Endothelial cell of umbilical vein (primary cell): ENCODE data around the gene PLPP2. TPM values are rescaled to one million over a fixed set of nuclear protein-coding genes. Genes with fewer than 3 reads are reported as not detected.

ENCODE experiments used
- BruUV-seq: library from RNA; stranded (reverse); fragments of 400-500 nt; replicated peaks from 2 replicates; lab custom pipeline; 2021; lab: Mats Ljungman, UMichigan
- CTCF ChIA-PET: fragments of 300-600, 350-600 bp; sonication (Branson Sonifier 250); formaldehyde crosslinking; loops from one replicate; lab custom pipeline; 2021; ENCODE audit warnings: antibody characterized with exemption, inconsistent platforms; lab: Charles Lee
- POLR2A ChIA-PET: fragments of 300-600, 350-600 bp; sonication (Branson Sonifier 250); formaldehyde crosslinking; loops from one replicate; lab custom pipeline; 2021; ENCODE audit warnings: antibody characterized with exemption, inconsistent platforms; lab: Charles Lee
- DNase-seq: peaks from one replicate; pipeline ENCODE4 v3.0.0-alpha.2; 2011; ENCODE audit warnings: low read depth, low spot score
- FAIRE-seq: peaks from 2 replicates; lab custom pipeline; 2011; peaks lifted over from hg19 to GRCh38; lab: Jason Lieb, UNC
- H2AFZ ChIP-seq: 2 replicates; pipeline ENCODE4 v1.6.0; 2012; ENCODE audit warnings: low read depth, low read length, control low read depth, inconsistent platforms
- H3K27ac ChIP-seq: 2 replicates; pipeline ENCODE4 v1.5.1; 2011; ENCODE audit warnings: low read depth, mild to moderate bottlenecking, control low read depth, low read length, moderate library complexity; ENCODE audit not compliant: insufficient read depth
- H3K27me3 ChIP-seq, 2 experiments: 2 replicates each; pipeline versions ENCODE4 v1.6.0 to v1.6.1; 2011; ENCODE audit warnings: low read length in 2 of 2, mixed read lengths in 1 of 2; ENCODE audit not compliant: control insufficient read depth in 2 of 2, insufficient read depth in 2 of 2
- H3K36me3 ChIP-seq, 2 experiments: 2 replicates in 1 of 2; 3 replicates in 1 of 2; pipeline ENCODE4 v1.5.1; 2011; ENCODE audit warnings: low read length in 2 of 2, mild to moderate bottlenecking in 1 of 2, moderate library complexity in 1 of 2; ENCODE audit not compliant: control insufficient read depth in 2 of 2, insufficient read depth in 2 of 2; ENCODE audit errors: extremely low read depth in 1 of 2
- H3K4me1 ChIP-seq: 3 replicates; pipeline ENCODE4 v1.5.1; 2011; ENCODE audit warnings: mild to moderate bottlenecking, low read length; ENCODE audit not compliant: control insufficient read depth, insufficient read depth; ENCODE audit errors: extremely low read depth
- H3K4me2 ChIP-seq: 2 replicates; pipeline ENCODE4 v1.6.1; 2011; ENCODE audit warnings: low read length, control low read depth, mixed read lengths; ENCODE audit not compliant: insufficient read depth
- H3K4me3 ChIP-seq, 3 experiments: fragments of 200-600 bp in 1 of 3; sonication (generic), shearing (Covaris generic) in 1 of 3; replicated peaks in 1 of 3; 2 replicates each; pipeline ENCODE4 v1.5.1; 2011 to 2016; ENCODE audit warnings: control low read depth in 3 of 3, low read length in 3 of 3, mild to moderate bottlenecking in 2 of 3, inconsistent platforms in 1 of 3, low read depth in 1 of 3, moderate library complexity in 1 of 3; ENCODE audit not compliant: insufficient read depth in 1 of 3
- H3K79me2 ChIP-seq: 2 replicates; pipeline ENCODE4 v1.6.0; 2012; ENCODE audit warnings: low read length, inconsistent platforms; ENCODE audit not compliant: control insufficient read depth, insufficient read depth
- H3K9ac ChIP-seq: replicated peaks from 2 replicates; pipeline ENCODE3; 2011; ENCODE audit warnings: low read length, control low read depth; ENCODE audit not compliant: insufficient read depth; ENCODE audit errors: extremely low read depth
- H3K9me1 ChIP-seq: replicated peaks from 3 replicates; pipeline ENCODE4 v1.6.0; 2011; ENCODE audit warnings: mild to moderate bottlenecking, low read length; ENCODE audit not compliant: control insufficient read depth, insufficient read depth; ENCODE audit errors: extremely low read depth
- H3K9me3 ChIP-seq: replicated peaks from 2 replicates; pipeline ENCODE4 v1.5.1; 2012; ENCODE audit warnings: low read length, inconsistent platforms; ENCODE audit not compliant: control insufficient read depth, insufficient read depth
- H4K20me1 ChIP-seq: replicated peaks from 2 replicates; pipeline ENCODE3; 2011; ENCODE audit warnings: mild to moderate bottlenecking, low read length; ENCODE audit not compliant: control insufficient read depth, insufficient read depth; ENCODE audit errors: extremely low read depth
- EZH2 ChIP-seq: IDR thresholded peaks from 2 replicates; pipeline ENCODE4 v1.6.1; 2012; ENCODE audit warnings: borderline replicate concordance, low read depth, mild to moderate bottlenecking, moderate library complexity, low read length, inconsistent platforms; ENCODE audit not compliant: severe bottlenecking
- FOS ChIP-seq: IDR thresholded peaks from 2 replicates; pipeline ENCODE4 v1.6.1; 2011; ENCODE audit warnings: mild to moderate bottlenecking, low read length, moderate library complexity, borderline replicate concordance; ENCODE audit not compliant: insufficient read depth
- GATA2 ChIP-seq: IDR thresholded peaks from 2 replicates; pipeline ENCODE4 v1.7.0; 2011; ENCODE audit warnings: low read depth, mild to moderate bottlenecking, moderate library complexity, mixed read lengths, low read length; ENCODE audit not compliant: insufficient read length, insufficient read depth
- JUN ChIP-seq: IDR thresholded peaks from 2 replicates; pipeline ENCODE4 v1.6.1; 2011; ENCODE audit warnings: borderline replicate concordance, low read depth; ENCODE audit not compliant: insufficient read length, insufficient read depth
- MYC ChIP-seq: IDR thresholded peaks from one replicate; pipeline ENCODE4 v1.6.1; 2011; ENCODE audit warnings: mild to moderate bottlenecking, low read depth, low read length
- POLR2A ChIP-seq: IDR thresholded peaks from 2 replicates; pipeline ENCODE4 v1.6.1; 2012; ENCODE audit warnings: low read depth, mild to moderate bottlenecking, control low read depth, low read length
- dilution Hi-C: fragments of 300-500 bp; cut with MboI; formaldehyde crosslinking; loops from one replicate; pipeline ENCODE4 v1.15.0; 2019; ENCODE audit warnings: low sequenced_read_pairs; ENCODE audit not compliant: extremely low pct_ligation_motif_present
- intact Hi-C: fragments of 100-400 bp; cut with micrococcal nuclease; formaldehyde crosslinking; loops from one replicate; pipeline ENCODE4 v1.10.0; 2022
- polyA plus RNA-seq, 4 experiments: library from polyadenylated mRNA; depleted of rRNA in 3 of 4; stranded (reverse) in 3 of 4; unstranded in 1 of 4; fragments of >200 nt; gene quantifications; 2 replicates each; pipeline versions ENCODE4 v1.2.1 to v1.2.3, GENCODE V29; 2011 to 2012; ENCODE audit warnings: missing spikeins in 1 of 4
- total RNA-seq: library from RNA; stranded (reverse); gene quantifications from 2 replicates; pipeline ENCODE4 v1.2.3, GENCODE V29; 2021
- TF ChIP-seq, protein P1 (sequence below), 2 donors: IDR thresholded peaks; 1 replicate in 1 of 2; 2 replicates in 1 of 2; pipeline ENCODE4 v1.5.1; 2011; ENCODE audit warnings: low read length in 2 of 2, mild to moderate bottlenecking in 2 of 2, moderate library complexity in 2 of 2, control low read depth in 1 of 2, inconsistent platforms in 1 of 2, low read depth in 1 of 2; ENCODE audit not compliant: insufficient read depth in 1 of 2; ENCODE audit errors: extremely low read depth in 1 of 2

PLPP2 gene
- total and polyA plus RNA-seq, 2 donors (not counting 3 experiments of a cell fraction or from before 2014, with no cell fraction given) = 27.9 to 34.3 TPM

DNA sequence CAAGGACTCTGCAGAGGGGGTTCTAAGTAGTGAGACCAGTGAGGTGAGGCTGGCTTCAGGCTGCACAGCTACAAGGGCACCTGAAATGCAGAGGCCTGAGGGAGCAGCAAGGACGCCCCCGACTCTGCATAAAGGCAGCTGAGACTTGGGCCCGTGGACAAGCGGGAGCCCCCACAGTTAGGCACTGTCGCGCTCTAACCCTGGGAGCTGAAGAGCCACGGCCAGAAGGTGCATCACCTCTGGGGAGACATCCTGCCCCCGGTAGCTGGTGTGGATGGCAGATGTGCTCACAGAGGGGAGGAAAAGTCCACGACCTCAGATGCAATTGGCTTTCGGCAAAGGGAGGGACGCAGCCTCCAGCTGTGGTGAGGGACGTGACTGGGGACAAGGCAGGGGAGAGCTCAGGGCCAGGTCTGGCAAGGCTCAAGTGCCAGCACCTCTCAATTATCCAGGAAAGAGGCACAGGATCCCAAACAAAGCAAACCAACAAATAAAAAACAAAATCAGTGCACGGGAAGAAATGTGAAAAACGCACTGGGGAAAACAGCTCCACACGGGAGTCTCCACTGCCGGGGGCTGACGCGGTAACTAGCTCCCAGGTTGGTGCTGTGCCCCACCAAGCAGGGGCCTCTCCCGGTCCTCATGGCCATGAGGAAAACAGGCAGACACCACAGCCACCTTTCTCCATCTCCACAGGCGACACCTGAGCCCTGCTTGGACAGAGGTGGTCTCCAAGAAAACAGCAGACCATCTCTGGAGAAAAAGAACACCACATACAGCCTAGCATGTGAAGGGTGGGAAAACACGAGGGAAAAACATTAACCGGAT lies 23.0 kb upstream of the PLPP2 start:
- H3K79me2 ChIP-seq = peaks cover 51% of the 10 kb centered on the region
- BruUV-seq = no TSS peak

More for the DNA sequence above, 23.0 kb upstream of the PLPP2 start:
- H3K9me1 ChIP-seq = no peaks in the 10 kb centered on the region
- H4K20me1 ChIP-seq = no peaks in the 10 kb centered on the region
- no peak overlapping the region for H2AFZ ChIP-seq
- H3K9ac ChIP-seq = no peak overlapping the region
- no peak for TF ChIP-seq POLR2A
- no peak for TF ChIP-seq MYC
- TF ChIP-seq GATA2 = no peak
- no peak for TF ChIP-seq EZH2
- TF ChIP-seq, protein P1, sequence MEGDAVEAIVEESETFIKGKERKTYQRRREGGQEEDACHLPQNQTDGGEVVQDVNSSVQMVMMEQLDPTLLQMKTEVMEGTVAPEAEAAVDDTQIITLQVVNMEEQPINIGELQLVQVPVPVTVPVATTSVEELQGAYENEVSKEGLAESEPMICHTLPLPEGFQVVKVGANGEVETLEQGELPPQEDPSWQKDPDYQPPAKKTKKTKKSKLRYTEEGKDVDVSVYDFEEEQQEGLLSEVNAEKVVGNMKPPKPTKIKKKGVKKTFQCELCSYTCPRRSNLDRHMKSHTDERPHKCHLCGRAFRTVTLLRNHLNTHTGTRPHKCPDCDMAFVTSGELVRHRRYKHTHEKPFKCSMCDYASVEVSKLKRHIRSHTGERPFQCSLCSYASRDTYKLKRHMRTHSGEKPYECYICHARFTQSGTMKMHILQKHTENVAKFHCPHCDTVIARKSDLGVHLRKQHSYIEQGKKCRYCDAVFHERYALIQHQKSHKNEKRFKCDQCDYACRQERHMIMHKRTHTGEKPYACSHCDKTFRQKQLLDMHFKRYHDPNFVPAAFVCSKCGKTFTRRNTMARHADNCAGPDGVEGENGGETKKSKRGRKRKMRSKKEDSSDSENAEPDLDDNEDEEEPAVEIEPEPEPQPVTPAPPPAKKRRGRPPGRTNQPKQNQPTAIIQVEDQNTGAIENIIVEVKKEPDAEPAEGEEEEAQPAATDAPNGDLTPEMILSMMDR (IDR thresholded peaks at IDR 0.05; ENCODE audit: extremely low read depth in 1 of 2, insufficient read depth in 1 of 2, low read depth in 1 of 2, low read length in 2 of 2) = no peak
- no peak for TF ChIP-seq JUN
- TF ChIP-seq FOS = no peak
- H3K36me3 ChIP-seq = peaks cover 0 to 14% of the 10 kb centered on the region in 2 experiments
- DNase-seq (no peak), FAIRE-seq (no peak)
- H3K4me1 ChIP-seq = peaks cover 31% of the 10 kb centered on the region
- dilution Hi-C loops (no loop called here), intact Hi-C loops (no loop called here)
- H3K9me3 ChIP-seq = no peaks in the 10 kb centered on the region
- no peak overlapping the region for H3K4me2 ChIP-seq
- no peak overlapping the region for H3K27ac ChIP-seq
- no peaks in the 10 kb centered on the region for H3K27me3 ChIP-seq
- H3K4me3 ChIP-seq = no peak overlapping the region
- ChIA-PET POLR2A (no interaction called here), CTCF (interaction anchor here (0.8 to 1.0 kb wide), 2 partner anchors 29 to 192 kb away, joined by 3 read pairs; no protein-coding TSS in a partner anchor)
